Caco-2 (cell line): Measurements from ENCODE around the gene ZNF226. TPM values are rescaled to one million over a fixed set of nuclear protein-coding genes. Genes with fewer than 3 reads are reported as not detected.
"Not testable (repeated sequence)": the region's sequence is repeated elsewhere in the genome, so short reads cannot be mapped to it uniquely, and the experiment has no call there.

ENCODE experiments used
- BruUV-seq: library from RNA; stranded (reverse); fragments of 400-500 nt; replicated peaks from 2 replicates; lab custom pipeline; 2021; lab: Mats Ljungman, UMichigan
- CTCF ChIA-PET: fragments of 300-600 bp; sonication (Branson Sonifier 250); formaldehyde crosslinking; loops from one replicate; lab custom pipeline; 2022; ENCODE audit warnings: antibody characterized with exemption; lab: Charles Lee
- POLR2A ChIA-PET: fragments of 300-600 bp; sonication (Branson Sonifier 250); formaldehyde crosslinking; loops from one replicate; lab custom pipeline; 2022; ENCODE audit warnings: antibody characterized with exemption; lab: Charles Lee
- DNase-seq, 2 experiments: peaks; one replicate each; pipeline versions ENCODE4 v3.0.0 to v3.0.0-alpha.2; 2020 to 2022
- H3K27me3 ChIP-seq: replicated peaks from 2 replicates; pipeline ENCODE4 v1.6.0; 2011; ENCODE audit warnings: low read length; ENCODE audit not compliant: control insufficient read depth, insufficient read depth
- H3K36me3 ChIP-seq: 2 replicates; pipeline ENCODE4 v1.5.1; 2011; ENCODE audit warnings: low read length; ENCODE audit not compliant: control insufficient read depth, insufficient read depth
- H3K4me1 ChIP-seq: fragments of 250-450 bp; sonication (Bioruptor Pico); 2 replicates; pipeline ENCODE4 v1.5.1; 2020; ENCODE audit warnings: mild to moderate bottlenecking
- H3K4me3 ChIP-seq: 2 replicates; pipeline ENCODE4 v1.5.1; 2011; ENCODE audit warnings: low read depth, mild to moderate bottlenecking, control low read depth, low read length
- H3K9me3 ChIP-seq: fragments of 250-450 bp; sonication (Bioruptor Pico); 2 replicates; pipeline ENCODE4 v1.5.1; 2020; ENCODE audit warnings: mild to moderate bottlenecking, moderate library complexity
- H3K27ac Mint-ChIP-seq: one replicate; pipeline ENCODE4 v1.8.0; 2022; ENCODE audit warnings: mixed read lengths; ENCODE audit not compliant: unreplicated experiment
- H3K27me3 Mint-ChIP-seq: one replicate; pipeline ENCODE4 v1.8.0; 2022; ENCODE audit warnings: mixed read lengths; ENCODE audit not compliant: insufficient read depth, unreplicated experiment
- H3K36me3 Mint-ChIP-seq: one replicate; pipeline ENCODE4 v1.8.0; 2022; ENCODE audit warnings: mild to moderate bottlenecking, mixed read lengths; ENCODE audit not compliant: insufficient read depth, unreplicated experiment
- H3K4me1 Mint-ChIP-seq: one replicate; pipeline ENCODE4 v1.8.0; 2022; ENCODE audit warnings: low read depth, mixed read lengths; ENCODE audit not compliant: unreplicated experiment
- H3K4me3 Mint-ChIP-seq: one replicate; pipeline ENCODE4 v1.8.0; 2022; ENCODE audit warnings: mild to moderate bottlenecking, moderate library complexity, mixed read lengths; ENCODE audit not compliant: unreplicated experiment
- H3K9me3 Mint-ChIP-seq: one replicate; pipeline ENCODE4 v1.8.0; 2022; ENCODE audit warnings: mixed read lengths; ENCODE audit not compliant: unreplicated experiment
- intact Hi-C: fragments of 100-400 bp; cut with micrococcal nuclease; formaldehyde crosslinking; loops from one replicate; pipeline ENCODE4 v1.10.0; 2022; ENCODE audit not compliant: unreplicated experiment
- total RNA-seq: library from RNA; stranded (reverse); gene quantifications from 2 replicates; pipeline ENCODE4 v1.2.3, GENCODE V29; 2022
- TF ChIP-seq, protein P1 (sequence below), 2 experiments: fragments of 200-600 bp in 1 of 2; IDR thresholded peaks; 1 replicate in 1 of 2; 2 replicates in 1 of 2; pipeline versions ENCODE4 v1.5.1 to v1.8.0; 2011 to 2022; ENCODE audit warnings: antibody characterized with exemption in 1 of 2, control low read depth in 1 of 2, inconsistent platforms in 1 of 2, low read depth in 1 of 2, low read length in 1 of 2, mild to moderate bottlenecking in 1 of 2, moderate library complexity in 1 of 2; ENCODE audit not compliant: insufficient read depth in 1 of 2, severe bottlenecking in 1 of 2, unreplicated experiment in 1 of 2

The ZNF226 gene
- total RNA-seq, 1 experiment from 2014 or later, result 28.0 TPM

DNA sequence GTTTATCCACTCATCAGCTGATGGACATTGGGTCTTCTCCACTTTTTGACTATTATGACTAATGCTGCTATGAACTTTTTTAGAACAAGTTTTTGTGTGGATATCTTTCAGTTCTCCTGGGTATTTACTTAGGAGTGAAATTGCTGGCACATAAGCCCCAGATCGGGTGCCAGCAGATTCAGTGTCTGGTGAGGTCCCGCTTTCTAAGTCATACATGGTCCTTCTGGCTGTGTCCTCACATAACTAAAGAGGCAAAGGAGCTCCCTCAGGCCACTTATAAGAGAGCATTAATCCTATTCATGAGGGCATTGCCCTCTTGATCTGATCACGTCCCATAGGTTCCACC is 600 bp upstream of the ZNF226 start:
- ChIA-PET CTCF (interaction anchor here (0.5 to 1.3 kb wide), 3 partner anchors 48 to 1959 kb away, joined by 3 to 6 read pairs (median 4); partner anchors contain the start of genes ZNF221 and ZNF227), POLR2A (interaction anchor here (0.5 to 1.9 kb wide), 15 partner anchors 43 to 1505 kb away, joined by 3 to 11 read pairs (median 5); partner anchors contain the start of genes SMG9, ZNF112, ZNF180 and ZNF221)
- H3K9me3 Mint-ChIP-seq, result no peaks in the 10 kb centered on the region
- peaks cover 6% of the 10 kb centered on the region; the same call in 1 of the 2 replicates for H3K36me3 ChIP-seq
- H3K4me1 ChIP-seq, result 0 out of 2 replicates have a peak, but pooled peaks cover 10% of the 10 kb centered on the region
- intact Hi-C loops, result loop anchor here (1.0 to 10.0 kb wide), 6 partner anchors 23 to 336 kb away; partner anchors contain the start of genes ZNF155, ZNF180, ZNF223 and ZNF225
- peak overlapping the region; percentile 28 for H3K4me3 ChIP-seq
- H3K36me3 Mint-ChIP-seq, result peaks cover 41% of the 10 kb centered on the region
- TSS peak; percentile 47 for BruUV-seq
- peak overlapping the region; percentile 98 for H3K27ac Mint-ChIP-seq
- TF ChIP-seq, protein P1, sequence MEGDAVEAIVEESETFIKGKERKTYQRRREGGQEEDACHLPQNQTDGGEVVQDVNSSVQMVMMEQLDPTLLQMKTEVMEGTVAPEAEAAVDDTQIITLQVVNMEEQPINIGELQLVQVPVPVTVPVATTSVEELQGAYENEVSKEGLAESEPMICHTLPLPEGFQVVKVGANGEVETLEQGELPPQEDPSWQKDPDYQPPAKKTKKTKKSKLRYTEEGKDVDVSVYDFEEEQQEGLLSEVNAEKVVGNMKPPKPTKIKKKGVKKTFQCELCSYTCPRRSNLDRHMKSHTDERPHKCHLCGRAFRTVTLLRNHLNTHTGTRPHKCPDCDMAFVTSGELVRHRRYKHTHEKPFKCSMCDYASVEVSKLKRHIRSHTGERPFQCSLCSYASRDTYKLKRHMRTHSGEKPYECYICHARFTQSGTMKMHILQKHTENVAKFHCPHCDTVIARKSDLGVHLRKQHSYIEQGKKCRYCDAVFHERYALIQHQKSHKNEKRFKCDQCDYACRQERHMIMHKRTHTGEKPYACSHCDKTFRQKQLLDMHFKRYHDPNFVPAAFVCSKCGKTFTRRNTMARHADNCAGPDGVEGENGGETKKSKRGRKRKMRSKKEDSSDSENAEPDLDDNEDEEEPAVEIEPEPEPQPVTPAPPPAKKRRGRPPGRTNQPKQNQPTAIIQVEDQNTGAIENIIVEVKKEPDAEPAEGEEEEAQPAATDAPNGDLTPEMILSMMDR (IDR thresholded peaks at IDR 0.05; ENCODE audit: insufficient read depth in 1 of 2, low read depth in 1 of 2, low read length in 1 of 2, severe bottlenecking in 1 of 2, unreplicated experiment in 1 of 2), result no peak
- no peaks in the 10 kb centered on the region for H3K27me3 ChIP-seq
- peak overlapping the region; percentile 95 for H3K4me3 Mint-ChIP-seq
- no peaks in the 10 kb centered on the region for H3K27me3 Mint-ChIP-seq
- DNase-seq, result no peak
- no peaks in the 10 kb centered on the region for H3K9me3 ChIP-seq
- no peaks in the 10 kb centered on the region for H3K4me1 Mint-ChIP-seq

- POLR2A ChIA-PET, H3K4me3 Mint-ChIP-seq, DNase-seq, BruUV-seq, H3K4me3 ChIP-seq, H3K4me1 ChIP-seq, H3K27me3 Mint-ChIP-seq, H3K27ac Mint-ChIP-seq, H3K4me1 Mint-ChIP-seq, H3K27me3 ChIP-seq, intact Hi-C loops, CTCF ChIA-PET, H3K9me3 ChIP-seq: not testable (repeated sequence)
- Mint-ChIP-seq H3K9me3 (peaks cover 30% of the 10 kb centered on the region), H3K36me3 (peaks cover 86% of the 10 kb centered on the region)
- peaks cover 14% of the 10 kb centered on the region for H3K36me3 ChIP-seq
These were observed 5.8 kb downstream of the ZNF226 start for GRCh38 chr19:44170660-44171059.

DNA sequence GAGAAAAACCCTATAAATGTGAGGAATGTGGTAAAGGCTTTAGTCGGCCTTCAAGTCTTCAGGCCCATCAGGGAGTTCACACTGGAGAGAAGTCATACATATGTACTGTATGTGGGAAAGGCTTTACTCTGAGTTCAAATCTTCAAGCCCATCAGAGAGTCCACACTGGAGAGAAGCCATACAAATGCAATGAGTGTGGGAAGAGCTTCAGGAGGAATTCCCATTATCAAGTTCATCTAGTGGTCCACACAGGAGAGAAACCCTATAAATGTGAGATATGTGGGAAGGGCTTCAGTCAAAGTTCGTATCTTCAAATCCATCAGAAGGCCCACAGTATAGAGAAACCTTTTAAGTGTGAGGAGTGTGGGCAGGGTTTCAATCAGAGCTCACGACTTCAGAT is 11.7 kb downstream of the ZNF226 start:
- Mint-ChIP-seq H3K27ac (peak overlapping the region; percentile 10), H3K4me3 (no peak overlapping the region), H3K36me3 (peaks cover 63% of the 10 kb centered on the region), H3K4me1 (no peaks in the 10 kb centered on the region), H3K27me3 (peaks cover 2% of the 10 kb centered on the region), H3K9me3 (peaks cover 56% of the 10 kb centered on the region)
- no peak for DNase-seq
- TF ChIP-seq, protein P1 (IDR thresholded peaks at IDR 0.05; ENCODE audit: insufficient read depth in 1 of 2, low read depth in 1 of 2, low read length in 1 of 2, severe bottlenecking in 1 of 2, unreplicated experiment in 1 of 2), result no peak
- H3K9me3 ChIP-seq, result peaks cover 10% of the 10 kb centered on the region; the same call in 1 of the 2 replicates
- POLR2A ChIA-PET, result no interaction called here
- no peak overlapping the region for H3K4me3 ChIP-seq
- no peaks in the 10 kb centered on the region for H3K4me1 ChIP-seq
- peaks cover 6% of the 10 kb centered on the region for H3K36me3 ChIP-seq
- intact Hi-C loops, result no loop called here
- BruUV-seq, result no TSS peak
- CTCF ChIA-PET, result no interaction called here
- H3K27me3 ChIP-seq, result no peaks in the 10 kb centered on the region
